ENCODE results near the gene PSMC3IP.
"Not testable (repeated sequence)": the region's sequence is repeated elsewhere in the genome, so short reads cannot be mapped to it uniquely, and the experiment has no call there.

The PSMC3IP gene

DNA sequence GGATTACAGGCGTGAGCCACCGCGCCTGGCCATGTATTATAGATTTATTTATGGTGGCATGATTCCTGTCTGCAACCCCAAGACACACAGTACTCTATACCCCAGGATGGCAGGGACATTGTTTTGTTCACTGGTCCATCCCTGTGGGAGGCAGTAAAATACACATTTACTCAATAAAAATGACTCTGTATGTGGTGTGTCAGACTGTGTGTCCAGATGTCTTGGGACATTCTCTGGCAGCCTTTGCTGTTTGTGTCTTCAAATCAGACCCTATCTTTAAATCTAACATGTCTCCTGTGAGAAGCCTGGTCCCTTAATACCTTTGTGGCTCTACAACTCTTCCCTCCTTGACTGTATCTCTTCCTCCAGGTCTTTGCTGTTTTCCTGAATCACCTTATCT, 17.3 kb downstream of the PSMC3IP start:
- DNase-seq (ENCODE audit: low read depth), result no peak

DNA sequence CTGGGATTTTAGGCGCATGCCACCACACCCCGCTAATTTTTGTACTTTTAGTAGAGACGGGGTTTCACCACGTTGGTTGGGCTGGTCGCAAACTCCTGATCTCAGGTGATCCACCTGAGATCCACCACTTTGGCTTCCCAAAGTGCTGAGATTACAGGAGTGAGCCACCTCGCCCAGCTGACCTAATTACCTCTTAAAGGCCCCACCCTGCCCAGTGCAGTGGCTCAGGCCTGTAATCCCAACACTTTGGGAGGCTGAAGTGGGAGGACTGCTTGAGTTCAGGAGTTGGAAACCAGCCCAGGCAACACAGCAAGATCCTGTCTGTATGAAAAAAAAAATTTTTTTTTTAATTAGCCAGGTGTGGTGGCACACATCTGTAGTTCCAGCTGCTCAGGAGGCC, 18.5 kb downstream of the PSMC3IP start:
- no peak for DNase-seq (ENCODE audit: low read depth)

DNA sequence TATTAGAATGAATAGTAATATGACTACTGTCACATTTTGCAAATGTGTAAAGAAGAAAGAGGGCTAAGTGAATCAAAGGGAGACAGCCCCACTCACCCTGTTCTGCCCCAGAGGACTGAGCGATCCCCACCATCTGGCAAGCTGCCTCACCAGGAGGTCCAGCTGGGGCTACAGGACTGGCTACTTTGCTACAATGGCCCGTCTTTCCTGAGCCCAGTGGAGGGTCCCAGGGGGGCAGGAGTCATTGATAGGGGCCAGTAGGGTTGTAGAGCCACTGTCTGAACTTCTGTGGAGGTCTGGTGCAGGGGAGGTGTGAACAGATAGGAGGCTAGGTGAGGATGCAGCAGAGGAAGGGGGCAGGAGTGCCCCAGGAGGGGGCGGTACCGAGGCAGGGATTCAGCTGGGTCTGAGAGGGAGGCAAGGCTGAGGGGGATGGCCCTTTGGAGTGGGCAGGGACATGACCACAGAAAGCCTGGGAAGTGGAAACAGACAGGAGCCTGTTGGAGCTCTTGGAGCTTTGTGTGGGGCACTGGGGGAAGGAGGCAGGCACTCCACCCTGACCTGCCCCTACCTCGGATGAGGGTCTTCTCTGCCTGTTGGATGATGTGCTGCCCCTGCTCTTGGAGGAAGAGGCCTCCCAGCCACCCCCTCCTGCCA, 21.4 kb downstream of the PSMC3IP start:
- DNase-seq (ENCODE audit: low read depth), result not testable (repeated sequence)

DNA sequence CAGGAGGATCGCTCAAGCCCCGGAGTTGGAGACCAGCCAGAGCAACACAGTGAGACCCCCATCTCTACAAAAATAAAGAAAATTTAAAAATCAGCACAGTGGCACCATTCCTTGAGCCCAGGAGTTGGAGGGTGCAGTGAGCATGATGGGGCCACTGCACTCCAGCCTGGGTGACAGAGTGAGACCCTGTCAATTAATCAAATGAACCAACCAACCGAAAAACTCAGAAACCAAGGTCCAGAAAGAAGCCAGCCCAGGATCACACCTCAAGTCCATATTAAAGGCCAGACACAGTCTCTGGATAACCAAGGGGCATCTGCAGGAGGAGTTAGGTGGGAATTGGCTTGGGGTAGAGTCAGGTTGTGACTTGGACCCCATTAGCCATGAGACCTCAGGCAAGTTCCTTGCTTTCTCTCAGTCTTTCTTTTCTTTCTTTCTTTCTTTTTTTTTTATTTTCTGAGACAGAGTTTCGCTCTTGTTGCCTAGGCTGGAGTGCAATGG, 22.4 kb downstream of the PSMC3IP start:
- DNase-seq (ENCODE audit: low read depth), result no peak

DNA sequence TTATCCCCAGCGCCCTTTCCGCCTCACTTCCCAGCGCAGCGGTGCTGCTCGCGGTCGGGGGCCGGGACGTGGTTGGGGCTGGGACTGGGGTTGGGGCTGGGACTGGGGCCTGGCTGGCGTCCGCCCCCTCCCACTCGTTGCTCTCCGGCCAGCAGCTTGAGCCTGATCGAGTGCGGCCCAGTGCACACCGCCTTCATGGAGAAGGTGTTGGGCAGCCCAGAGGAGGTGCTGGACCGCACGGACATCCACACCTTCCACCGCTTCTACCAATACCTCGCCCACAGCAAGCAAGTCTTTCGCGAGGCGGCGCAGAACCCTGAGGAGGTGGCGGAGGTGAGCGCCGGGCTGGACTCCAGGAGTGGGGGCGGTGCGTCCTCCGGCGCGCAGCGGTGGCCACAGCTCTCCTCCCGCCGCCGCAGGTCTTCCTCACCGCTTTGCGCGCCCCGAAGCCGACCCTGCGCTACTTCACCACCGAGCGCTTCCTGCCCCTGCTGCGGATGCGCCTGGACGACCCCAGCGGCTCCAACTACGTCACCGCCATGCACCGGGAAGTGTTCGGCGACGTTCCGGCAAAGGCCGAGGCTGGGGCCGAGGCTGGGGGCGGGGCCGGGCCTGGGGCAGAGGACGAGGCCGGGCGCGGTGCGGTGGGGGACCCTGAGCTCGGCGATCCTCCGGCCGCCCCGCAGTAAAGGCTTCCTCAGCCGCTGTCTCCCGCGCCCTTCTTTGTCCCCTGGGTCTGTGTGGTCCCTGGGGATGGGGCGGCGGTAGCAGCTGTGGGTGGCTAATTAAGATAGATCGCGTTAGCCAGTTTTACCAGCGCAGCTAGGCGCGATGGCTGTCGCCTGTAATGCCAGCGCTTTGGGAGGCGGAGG, 23.0 kb downstream of the PSMC3IP start:
- DNase-seq (ENCODE audit: low read depth), result peak; percentile 72

DNA sequence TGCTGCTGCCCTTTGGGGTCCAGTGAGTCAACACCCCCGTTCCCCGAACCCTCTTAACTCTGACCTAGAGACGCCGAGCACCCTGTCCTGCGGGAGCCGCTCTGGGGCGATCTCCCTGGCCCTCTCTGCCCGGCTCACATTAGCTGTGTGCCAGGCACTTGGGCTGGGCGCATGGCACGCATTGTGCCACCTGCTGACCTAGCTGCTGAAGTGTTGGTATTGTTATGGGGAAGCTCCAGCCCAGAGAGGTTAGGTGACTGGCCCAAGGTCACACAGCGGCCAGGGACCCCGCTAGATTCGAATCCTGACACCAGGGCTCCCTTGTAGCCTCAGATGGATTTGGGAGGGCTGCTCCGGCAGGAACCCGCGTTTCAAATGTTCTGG, 23.7 kb downstream of the PSMC3IP start:
- no peak for DNase-seq (ENCODE audit: low read depth)

DNA sequence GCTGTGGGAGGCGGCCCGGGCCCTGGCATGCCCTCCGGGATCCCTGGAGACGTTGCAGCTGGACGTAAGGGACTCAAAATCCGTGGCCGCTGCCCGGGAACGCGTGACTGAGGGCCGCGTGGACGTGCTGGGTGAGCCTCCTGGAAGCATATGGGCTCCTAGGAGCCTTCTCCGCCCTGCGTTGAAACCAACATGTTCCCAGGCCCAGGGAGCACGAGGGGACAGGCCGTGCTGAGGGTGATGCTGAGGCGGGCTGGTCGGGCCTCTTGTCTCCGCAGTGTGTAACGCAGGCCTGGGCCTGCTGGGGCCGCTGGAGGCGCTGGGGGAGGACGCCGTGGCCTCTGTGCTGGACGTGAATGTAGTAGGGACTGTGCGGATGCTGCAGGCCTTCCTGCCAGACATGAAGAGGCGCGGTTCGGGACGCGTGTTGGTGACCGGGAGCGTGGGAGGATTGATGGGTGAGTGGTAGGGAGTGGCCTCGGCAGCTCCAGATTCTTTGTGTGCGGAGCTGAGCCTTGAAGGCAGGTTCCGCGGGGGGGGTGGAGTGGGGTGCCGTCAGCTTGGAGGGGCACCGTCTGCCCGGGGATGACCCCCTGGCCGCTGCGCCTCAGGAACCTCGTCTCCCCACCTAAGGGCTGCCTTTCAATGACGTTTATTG, 24.2 kb downstream of the PSMC3IP start:
- DNase-seq (ENCODE audit: low read depth), result no peak

DNA sequence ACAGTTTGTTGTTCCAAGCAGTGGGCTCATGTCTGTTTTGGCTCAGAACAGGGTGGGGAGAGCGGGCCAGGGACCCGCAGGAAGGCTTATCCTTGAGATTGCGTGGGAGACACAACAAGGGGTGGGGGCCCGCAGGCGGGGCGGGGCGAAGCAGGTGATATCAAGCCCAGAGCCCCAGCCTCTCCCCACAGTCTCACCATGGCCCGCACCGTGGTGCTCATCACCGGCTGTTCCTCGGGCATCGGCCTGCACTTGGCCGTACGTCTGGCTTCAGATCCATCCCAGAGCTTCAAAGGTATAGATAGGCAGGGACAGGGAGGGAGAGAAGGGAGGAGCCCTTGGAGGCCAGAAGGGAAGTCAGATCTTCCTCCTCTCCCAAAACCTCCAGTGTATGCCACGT, 24.8 kb downstream of the PSMC3IP start, which contains the start of gene HSD17B1:
TSS of gene HSD17B1 (plus strand) at position 188 of the 400 bp plus-strand sequence. CDS start at position 199, 11 bp downstream.
- not testable (repeated sequence) for DNase-seq (ENCODE audit: low read depth)

DNA sequence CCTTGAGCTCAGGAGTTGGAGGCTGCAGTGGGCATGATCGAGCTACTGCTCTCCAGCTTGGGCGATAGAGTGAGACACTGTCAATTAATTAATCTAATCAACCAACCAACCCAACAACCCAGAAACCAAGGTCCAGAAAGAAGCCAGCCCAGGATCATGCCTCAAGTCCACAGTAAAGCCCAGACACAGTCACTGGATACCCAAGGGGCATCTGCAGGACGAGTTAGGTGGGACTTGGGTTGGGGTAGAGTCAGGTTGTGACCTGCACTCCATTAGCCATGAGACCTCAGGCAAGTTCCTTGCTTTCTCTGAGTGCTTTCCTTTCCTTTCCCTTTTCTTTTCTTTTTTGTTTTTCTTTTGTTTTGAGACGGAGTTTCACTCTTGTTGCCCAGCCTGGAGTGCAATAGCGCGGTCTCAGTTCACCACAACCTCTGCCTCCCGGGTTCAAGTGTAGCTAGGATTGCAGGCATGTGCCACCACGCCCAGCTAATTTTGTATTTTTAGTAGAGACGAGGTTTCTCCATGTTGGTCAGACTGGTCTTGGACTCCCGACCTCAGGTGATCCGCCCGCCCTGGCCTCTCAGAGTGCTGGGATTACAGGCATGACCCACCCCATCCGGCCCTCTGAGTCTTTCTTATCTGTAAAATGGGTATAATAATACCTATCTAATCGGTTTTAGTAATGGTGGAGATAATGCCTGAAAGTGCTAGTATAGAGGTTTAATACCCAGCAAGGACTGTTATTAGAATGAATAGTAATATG, 28.4 kb downstream of the PSMC3IP start:
- no peak for DNase-seq (ENCODE audit: low read depth)

DNA sequence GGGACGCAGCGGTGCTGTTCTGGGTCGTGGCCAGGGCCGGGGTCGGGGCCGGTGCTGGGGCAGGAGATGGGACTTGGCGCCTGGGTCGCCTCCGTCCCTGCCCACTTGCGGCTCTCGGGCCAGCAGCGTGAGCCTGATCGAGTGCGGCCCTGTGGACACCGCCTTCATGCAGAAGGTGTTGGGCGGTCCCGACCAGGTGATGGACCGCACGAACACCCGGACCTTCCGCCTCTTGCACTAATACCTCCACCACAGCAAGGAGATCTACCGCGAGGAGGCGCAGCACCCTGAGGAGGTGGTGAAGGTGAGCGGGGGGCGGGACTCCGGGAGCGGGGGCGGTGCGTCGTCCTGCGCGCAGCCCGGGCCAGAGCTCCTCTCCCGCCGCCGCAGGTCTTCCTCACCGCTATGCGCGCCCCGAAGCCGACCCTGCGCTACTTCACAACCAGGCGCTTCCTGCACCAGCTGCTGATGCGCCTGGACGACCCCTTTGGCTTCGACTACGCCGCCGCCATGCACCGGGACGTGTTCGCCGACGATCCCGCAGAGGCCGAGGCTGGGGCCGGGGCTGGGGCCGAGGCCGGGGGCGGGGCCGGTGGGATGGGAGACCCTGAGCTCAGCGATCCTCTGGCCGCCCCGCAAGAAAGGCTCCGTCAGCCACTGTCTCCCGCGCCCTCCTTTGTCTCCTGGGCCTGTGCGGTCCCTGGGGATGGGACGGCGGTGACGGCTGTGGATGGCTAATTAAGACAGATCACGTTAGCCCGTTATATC, 29.3 kb downstream of the PSMC3IP start:
- DNase-seq (ENCODE audit: low read depth), result peak; percentile 56

DNA sequence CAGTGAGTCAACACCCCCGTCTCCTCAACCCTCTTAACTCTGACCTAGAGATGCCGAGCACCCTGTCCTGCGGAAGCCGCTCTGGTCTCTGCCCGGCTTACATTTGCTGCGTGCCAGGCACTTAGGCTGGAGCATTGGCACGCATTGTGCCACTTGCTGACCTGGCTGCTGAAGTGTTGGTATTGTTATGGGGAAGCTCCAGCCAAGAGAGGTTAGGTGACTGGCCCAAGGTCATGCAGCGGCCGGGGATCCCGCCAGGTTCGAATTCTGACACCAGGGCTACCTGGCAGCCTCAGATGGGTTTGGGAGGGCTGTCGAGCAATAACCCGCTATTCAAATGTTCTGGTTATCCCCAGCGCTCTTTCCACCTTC, 29.8 kb downstream of the PSMC3IP start:
- no peak for DNase-seq (ENCODE audit: low read depth)

DNA sequence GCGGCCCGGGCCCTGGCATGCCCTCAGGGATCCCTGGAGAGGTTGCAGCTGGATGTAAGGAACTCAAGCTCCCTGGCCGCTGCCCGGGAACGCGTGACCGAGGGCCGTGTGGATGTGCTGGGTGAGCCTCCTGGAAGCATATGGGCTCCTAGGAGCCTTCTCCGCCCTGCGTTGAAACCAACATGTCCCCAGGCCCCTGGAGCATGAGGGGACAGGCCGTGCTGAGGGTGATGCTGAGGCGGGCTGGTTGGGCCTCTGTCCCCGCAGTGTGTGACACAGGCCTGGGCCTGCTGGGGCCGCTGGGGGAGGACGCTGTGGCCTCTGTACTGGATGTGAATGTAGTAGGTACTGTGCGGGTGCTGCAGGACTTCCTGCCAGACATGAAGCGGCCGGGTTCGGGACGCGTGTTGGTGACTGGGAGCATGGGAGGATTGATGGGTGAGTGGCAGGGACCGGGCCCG, 30.5 kb downstream of the PSMC3IP start:
- DNase-seq (ENCODE audit: low read depth), result no peak

DNA sequence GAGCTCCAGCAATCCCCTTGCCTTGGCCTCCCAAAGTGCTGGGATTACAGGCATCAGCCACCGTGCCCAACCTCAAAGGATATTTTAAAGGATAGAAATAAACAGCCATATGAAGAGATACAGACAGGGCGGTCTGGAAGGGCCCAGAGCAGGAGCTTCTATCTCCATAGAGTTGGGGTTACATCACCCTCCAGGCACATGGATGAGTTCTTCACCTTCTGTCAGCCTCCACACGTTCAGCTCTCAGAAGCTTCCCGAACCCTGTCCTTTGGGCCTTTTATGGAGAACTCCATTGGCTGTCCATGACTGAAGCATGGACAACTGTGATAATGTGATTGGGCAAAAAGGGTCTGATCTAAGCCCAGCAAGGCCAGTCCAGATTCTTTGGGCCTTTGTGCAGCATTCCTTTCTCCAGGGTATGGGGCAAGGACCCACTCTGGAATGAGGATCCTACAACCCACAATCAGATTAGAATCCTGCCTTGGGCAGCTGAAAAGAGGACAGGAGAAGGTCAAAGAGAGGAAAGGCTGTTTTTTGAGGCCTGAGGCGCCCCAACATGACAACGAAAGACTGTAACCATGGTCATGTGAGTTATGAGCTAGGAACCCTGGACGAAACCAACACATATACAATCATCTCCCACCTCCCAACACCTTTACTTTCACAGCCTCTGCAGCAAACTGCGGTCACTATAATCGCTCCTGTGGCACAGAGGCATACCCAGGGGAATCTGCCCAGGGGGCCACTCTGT, 31.6 kb downstream of the PSMC3IP start:
- DNase-seq (ENCODE audit: low read depth), result not testable (repeated sequence)

DNA sequence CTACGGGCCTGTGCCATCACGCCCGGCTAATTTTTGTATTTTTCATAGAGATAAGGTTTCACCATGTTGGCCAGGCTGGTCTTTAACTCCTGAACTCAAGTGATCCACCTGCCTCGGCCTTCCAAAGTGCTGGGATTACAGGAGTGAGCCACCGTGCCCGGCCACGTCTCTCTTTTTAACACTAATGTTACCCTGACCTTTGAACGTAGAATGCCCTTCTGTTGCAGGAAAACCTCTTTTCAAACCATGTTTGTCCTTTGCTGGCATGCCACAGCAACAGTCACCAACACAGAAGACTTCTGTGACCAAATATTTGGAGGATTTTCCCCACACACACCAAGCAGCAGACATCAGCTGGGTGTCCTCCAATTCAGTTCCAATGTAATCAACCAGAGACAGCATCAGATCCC, 32.6 kb downstream of the PSMC3IP start:
- DNase-seq (ENCODE audit: low read depth), result no peak

DNA sequence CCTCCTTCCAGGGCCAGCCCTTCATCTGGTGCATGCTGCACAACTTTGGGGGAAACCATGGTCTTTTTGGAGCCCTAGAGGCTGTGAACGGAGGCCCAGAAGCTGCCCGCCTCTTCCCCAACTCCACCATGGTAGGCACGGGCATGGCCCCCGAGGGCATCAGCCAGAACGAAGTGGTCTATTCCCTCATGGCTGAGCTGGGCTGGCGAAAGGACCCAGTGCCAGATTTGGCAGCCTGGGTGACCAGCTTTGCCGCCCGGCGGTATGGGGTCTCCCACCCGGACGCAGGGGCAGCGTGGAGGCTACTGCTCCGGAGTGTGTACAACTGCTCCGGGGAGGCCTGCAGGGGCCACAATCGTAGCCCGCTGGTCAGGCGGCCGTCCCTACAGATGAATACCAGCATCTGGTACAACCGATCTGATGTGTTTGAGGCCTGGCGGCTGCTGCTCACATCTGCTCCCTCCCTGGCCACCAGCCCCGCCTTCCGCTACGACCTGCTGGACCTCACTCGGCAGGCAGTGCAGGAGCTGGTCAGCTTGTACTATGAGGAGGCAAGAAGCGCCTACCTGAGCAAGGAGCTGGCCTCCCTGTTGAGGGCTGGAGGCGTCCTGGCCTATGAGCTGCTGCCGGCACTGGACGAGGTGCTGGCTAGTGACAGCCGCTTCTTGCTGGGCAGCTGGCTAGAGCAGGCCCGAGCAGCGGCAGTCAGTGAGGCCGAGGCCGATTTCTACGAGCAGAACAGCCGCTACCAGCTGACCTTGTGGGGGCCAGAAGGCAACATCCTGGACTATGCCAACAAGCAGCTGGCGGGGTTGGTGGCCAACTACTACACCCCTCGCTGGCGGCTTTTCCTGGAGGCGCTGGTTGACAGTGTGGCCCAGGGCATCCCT, 34.1 kb downstream of the PSMC3IP start:
- DNase-seq (ENCODE audit: low read depth), result no peak

DNA sequence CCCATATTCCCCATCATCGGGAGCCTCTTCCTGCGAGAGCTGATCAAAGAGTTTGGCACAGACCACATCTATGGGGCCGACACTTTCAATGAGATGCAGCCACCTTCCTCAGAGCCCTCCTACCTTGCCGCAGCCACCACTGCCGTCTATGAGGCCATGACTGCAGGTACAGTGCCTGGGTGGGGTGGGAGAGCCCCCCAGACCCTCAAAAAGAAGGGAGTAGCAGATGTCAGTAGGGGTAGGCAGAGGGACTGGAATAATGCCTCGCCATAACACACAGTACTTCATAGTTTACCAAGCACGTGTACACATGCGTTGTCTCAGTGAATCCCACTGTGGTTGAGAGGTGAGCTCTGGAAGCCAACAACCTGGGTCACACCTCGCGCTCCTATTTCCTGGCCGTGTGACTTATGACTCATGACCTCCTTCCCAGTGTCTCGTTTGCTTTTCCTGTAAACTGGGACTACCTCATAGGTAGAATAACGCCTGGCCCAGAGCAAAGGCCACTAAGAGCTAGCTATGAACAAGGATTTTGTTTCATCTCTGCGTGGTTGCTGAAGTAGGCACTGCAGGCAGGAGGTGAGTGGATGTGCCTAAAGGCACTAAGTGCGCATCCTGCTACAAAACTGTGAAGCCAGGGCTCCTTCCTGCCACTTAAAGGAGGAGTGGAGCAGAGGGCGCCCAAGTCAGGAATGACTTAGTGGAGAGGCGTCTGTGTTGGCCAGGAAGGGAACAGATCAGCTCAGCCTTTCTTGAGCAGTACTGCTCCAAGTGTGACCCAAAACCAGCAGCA, 36.3 kb downstream of the PSMC3IP start:
- no peak for DNase-seq (ENCODE audit: low read depth)

DNA sequence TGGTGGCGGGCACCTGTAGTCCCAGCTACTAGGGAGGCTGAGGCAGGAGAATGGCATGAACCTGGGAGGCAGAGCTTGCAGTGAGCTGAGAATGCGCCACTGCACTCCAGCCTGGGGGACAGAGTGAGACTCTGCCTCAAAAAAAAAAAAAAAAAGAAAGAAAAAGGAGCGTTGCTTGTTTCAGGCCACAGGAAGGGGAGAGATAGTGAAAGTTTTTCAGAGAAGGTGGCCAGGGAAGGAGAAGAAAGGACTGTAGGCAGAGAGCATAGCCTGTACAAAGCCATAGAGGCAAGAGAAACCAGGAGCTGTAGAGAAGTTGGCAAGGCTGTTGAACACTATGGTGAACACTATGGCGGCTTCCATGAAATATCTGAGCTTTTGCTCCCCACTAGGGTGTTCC, 37.0 kb downstream of the PSMC3IP start:
- not testable (repeated sequence) for DNase-seq (ENCODE audit: low read depth)

DNA sequence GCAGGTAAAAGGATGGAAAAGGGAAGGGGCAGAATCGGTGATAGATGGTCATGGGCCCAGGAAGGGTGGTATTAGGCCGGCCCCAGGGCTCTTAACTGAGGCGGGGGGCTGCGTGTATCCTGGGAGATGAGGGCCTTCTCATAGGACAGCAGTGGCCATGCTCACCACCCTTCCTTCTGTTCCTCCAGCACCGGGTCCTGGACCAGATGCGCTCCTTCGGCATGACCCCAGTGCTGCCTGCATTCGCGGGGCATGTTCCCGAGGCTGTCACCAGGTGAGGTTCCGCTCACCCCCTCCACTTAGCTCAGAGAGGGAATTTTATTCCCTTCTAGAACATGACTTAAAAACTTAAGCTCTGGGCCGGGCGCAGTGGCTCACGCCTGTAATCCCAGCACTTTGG, 39.0 kb downstream of the PSMC3IP start:
- DNase-seq (ENCODE audit: low read depth), result no peak

Measured in iris pigment epithelial cell (primary cell).